Stimulated activated CD4-positive, alpha-beta T cell treated with anti-CD3 and anti-CD28 coated beads, Interleukin-12 subunit alpha, Interleukin-12 subunit beta, amount 100 ng/mL, for 4 hours (primary cell): ENCODE measurements around the gene WWOX.
"Not testable (repeated sequence)": the region's sequence is repeated elsewhere in the genome, so short reads cannot be mapped to it uniquely, and the experiment has no call there.

Experiments
- DNase-seq: peaks from one replicate; pipeline ENCODE4 v3.0.0-alpha.2; 2020

The WWOX gene

GRCh38 chr16:78596348-78596995, 497.0 kb downstream of the WWOX start:
- DNase-seq, result no peak

- no peak for DNase-seq
These were observed 497.6 kb downstream of the WWOX start for GRCh38 chr16:78596996-78597422.

GRCh38 chr16:78597809-78598570, 498.5 kb downstream of the WWOX start:
- DNase-seq, result no peak

GRCh38 chr16:78599271-78599670, 499.8 kb downstream of the WWOX start:
- no peak for DNase-seq

GRCh38 chr16:78604423-78605062, 505.1 kb downstream of the WWOX start:
- not testable (repeated sequence) for DNase-seq

- no peak for DNase-seq
These were observed 506.2 kb downstream of the WWOX start for GRCh38 chr16:78605548-78606101.

- no peak for DNase-seq
These were observed 507.1 kb downstream of the WWOX start for GRCh38 chr16:78606545-78606944.

GRCh38 chr16:78607022-78607421, 507.6 kb downstream of the WWOX start:
- DNase-seq, result no peak

GRCh38 chr16:78607465-78607864, 508.0 kb downstream of the WWOX start:
- no peak for DNase-seq

GRCh38 chr16:78608305-78608776, 508.9 kb downstream of the WWOX start:
- DNase-seq, result no peak

- no peak for DNase-seq
These were observed 510.2 kb downstream of the WWOX start for GRCh38 chr16:78609402-78610274.

GRCh38 chr16:78611318-78611717, 511.9 kb downstream of the WWOX start:
- DNase-seq, result no peak

GRCh38 chr16:78619811-78620210, 520.4 kb downstream of the WWOX start:
- no peak for DNase-seq

GRCh38 chr16:78620291-78620690, 520.8 kb downstream of the WWOX start:
- no peak for DNase-seq

GRCh38 chr16:78623796-78624195, 524.3 kb downstream of the WWOX start:
- no peak for DNase-seq

GRCh38 chr16:78624366-78624765, 524.9 kb downstream of the WWOX start:
- no peak for DNase-seq

GRCh38 chr16:78628461-78629045, 529.1 kb downstream of the WWOX start:
- no peak for DNase-seq

GRCh38 chr16:78629173-78629572, 529.7 kb downstream of the WWOX start:
- DNase-seq, result no peak

- DNase-seq, result no peak
These were observed 530.6 kb downstream of the WWOX start for GRCh38 chr16:78630102-78630501.

- no peak for DNase-seq
These were observed 534.1 kb downstream of the WWOX start for GRCh38 chr16:78633551-78633950.

GRCh38 chr16:78635807-78636206, 536.4 kb downstream of the WWOX start:
- no peak for DNase-seq

- no peak for DNase-seq
These were observed 538.9 kb downstream of the WWOX start for GRCh38 chr16:78638371-78638770.
